ENCODE results near the gene C1QTNF6.
"Not testable (repeated sequence)": the region's sequence is repeated elsewhere in the genome, so short reads cannot be mapped to it uniquely, and the experiment has no call there.

The C1QTNF6 gene

DNA sequence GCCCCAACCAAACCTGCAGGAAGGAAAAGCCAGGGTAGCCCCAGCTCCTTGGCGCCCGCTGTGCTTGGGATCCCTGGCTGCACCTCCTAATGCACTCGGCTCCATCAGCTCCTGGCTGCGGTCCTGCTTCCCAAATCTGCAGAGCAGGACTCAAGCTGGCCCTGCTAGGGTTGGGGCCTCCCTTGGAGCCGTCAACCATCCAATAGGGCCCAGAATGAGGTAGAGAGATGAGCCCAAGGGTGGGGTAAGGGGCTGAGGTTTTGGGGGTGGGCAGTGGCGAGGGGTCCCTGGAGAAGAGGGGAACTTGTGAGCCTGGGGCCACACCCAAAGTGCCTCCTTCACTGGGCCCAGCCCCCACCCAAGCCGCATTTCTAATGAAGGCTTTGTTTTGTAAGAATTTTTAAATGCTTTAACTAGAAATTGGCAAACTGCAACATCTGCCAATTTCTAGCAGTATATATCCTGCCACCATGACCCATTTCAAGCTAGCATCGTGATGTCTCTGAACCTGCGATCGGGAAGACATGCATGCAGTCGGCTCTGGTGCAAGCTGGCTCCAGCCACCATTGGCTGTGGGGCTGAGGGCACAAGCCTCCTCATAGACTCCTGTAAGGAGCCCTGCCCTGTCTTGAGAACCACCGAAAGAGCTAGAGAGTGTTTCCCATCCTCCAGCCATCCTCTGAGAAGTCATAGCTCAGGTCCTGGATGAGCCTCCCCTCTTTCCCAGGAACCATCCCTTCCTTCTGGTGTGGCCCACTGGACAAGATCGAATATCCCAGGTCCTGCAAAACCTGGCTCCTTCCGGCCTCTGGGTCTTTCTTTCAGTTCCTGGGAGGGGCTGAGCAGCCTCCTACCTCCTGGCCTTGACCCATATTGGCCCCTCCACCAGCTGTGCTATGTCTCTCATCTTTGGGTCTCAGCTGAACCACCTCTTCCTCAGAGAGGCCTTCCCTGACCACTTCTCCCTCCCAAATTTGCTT lies 15.5 kb downstream of the C1QTNF6 start:
- Histone ChIP-seq H3K4me3 (ENCODE audit: low read depth, low read length) (no peak overlapping the region), H3K36me3 (ENCODE audit: control insufficient read depth, insufficient read depth, low read length) (no peaks in the 10 kb centered on the region), H3K27ac (ENCODE audit: low read depth, low read length) (no peak overlapping the region), H3K27me3 (ENCODE audit: control insufficient read depth, insufficient read depth, low read length) (no peaks in the 10 kb centered on the region; the same call in 1 of the 2 replicates), H3K9ac (ENCODE audit: low read depth, low read length) (no peak overlapping the region), H3K9me3 (ENCODE audit: control insufficient read depth, insufficient read depth, low read length) (no peaks in the 10 kb centered on the region), H3K4me1 (ENCODE audit: control insufficient read depth, insufficient read depth, low read length) (no peaks in the 10 kb centered on the region; the same call in none of the 2 replicates)

DNA sequence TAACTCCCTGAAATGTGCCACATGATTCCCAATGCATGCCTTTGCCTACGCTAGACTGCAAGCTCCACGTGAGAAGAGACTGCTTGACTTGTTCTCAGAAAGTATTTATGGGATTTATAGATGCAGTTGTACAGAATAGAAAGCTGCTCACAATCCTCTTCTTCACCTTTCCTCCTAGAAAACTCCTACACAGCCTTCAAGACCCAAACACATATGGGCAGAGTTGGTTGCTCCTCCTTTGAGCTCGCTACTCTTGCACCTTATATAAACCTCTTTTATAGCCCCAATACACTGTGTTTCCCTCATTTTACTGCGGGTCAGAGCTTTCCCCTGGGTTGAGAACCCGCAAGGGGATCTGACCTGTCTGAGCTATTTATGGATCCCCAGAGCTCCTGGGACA lies 16.4 kb downstream of the C1QTNF6 start:
- Histone ChIP-seq H3K27me3 (ENCODE audit: control insufficient read depth, insufficient read depth, low read length) (no peaks in the 10 kb centered on the region; the same call in 1 of the 2 replicates), H3K9ac (ENCODE audit: low read depth, low read length) (no peak overlapping the region), H3K4me3 (ENCODE audit: low read depth, low read length) (no peak overlapping the region), H3K4me1 (ENCODE audit: control insufficient read depth, insufficient read depth, low read length) (no peaks in the 10 kb centered on the region; the same call in none of the 2 replicates), H3K27ac (ENCODE audit: low read depth, low read length) (no peak overlapping the region), H3K9me3 (ENCODE audit: control insufficient read depth, insufficient read depth, low read length) (no peaks in the 10 kb centered on the region), H3K36me3 (ENCODE audit: control insufficient read depth, insufficient read depth, low read length) (no peaks in the 10 kb centered on the region)

DNA sequence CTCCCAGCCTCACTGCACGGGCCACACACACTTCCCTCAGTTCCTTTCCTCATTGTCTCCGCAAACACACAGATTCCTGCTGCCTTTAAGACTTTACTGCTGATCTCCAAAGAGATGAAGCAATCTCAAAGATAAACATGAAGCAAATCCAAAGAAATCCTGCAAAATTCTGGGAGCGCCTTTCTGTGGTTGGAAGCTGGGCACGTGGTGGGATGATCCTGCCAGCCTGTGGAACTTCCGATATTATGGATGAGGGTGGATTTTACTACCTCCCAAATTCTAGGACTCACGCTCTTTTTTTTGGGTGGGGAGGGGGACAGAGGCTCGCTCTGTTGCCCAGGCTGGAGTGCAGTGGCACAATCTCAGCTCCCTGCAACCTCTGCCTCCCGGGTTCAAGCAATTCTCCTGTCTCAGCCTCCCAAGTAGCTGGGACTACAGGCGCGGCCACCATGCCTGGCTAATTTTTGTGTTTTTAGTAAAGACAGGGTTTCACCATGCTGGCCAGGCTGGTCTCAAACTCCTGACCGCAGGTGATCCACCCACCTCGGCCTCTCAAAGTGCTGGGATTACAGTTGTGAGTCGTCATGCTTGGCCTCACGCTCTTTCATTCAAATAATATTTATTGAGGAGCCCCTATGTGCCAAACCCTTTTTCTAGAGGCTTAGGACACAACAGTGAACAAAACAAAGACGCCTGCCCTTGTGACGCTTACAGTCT lies 17.2 kb downstream of the C1QTNF6 start:
- not testable (repeated sequence) for H3K27me3 ChIP-seq (ENCODE audit: control insufficient read depth, insufficient read depth, low read length); H3K27ac ChIP-seq (ENCODE audit: low read depth, low read length); H3K9me3 ChIP-seq (ENCODE audit: control insufficient read depth, insufficient read depth, low read length); H3K4me1 ChIP-seq (ENCODE audit: control insufficient read depth, insufficient read depth, low read length); H3K4me3 ChIP-seq (ENCODE audit: low read depth, low read length); H3K9ac ChIP-seq (ENCODE audit: low read depth, low read length); H3K36me3 ChIP-seq (ENCODE audit: control insufficient read depth, insufficient read depth, low read length)

DNA sequence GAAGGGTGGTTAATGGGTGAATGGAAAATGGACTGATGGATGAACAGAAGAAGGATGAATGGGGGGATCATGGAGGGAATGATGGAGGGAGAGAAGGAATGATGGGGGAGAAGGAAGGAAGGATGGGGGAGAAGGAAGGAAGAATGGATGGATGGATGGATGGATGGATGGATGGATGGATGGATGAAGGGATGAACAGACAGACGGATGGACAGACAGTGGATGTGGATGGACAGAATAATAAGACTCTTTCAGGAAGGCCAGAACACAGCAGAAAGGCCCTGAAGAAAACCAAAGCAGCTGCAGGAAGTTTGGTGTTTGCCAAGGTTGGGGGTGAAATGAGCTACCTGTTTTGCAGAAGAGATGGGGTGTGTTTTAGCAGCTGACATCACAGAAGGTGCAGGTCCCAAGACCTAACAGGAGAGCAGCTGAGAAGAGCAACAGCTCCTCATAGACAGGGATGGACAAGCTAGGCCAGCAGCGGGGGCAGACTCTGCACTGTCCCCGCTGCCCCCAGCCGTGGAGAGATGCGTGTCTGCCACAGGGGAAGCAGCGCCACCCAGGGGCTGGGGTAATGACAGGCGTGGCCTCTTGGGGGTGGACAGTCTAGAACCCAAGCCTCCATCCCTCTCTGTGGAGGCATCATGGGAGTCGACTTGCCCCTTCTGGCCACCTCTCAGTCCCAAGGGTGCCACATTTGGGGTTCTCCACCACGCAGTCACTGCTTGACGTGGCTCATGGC lies 17.9 kb downstream of the C1QTNF6 start:
- Histone ChIP-seq H3K27ac (ENCODE audit: low read depth, low read length) (no peak overlapping the region), H3K9me3 (ENCODE audit: control insufficient read depth, insufficient read depth, low read length) (no peaks in the 10 kb centered on the region), H3K4me1 (ENCODE audit: control insufficient read depth, insufficient read depth, low read length) (no peaks in the 10 kb centered on the region; the same call in none of the 2 replicates), H3K4me3 (ENCODE audit: low read depth, low read length) (no peak overlapping the region), H3K36me3 (ENCODE audit: control insufficient read depth, insufficient read depth, low read length) (no peaks in the 10 kb centered on the region), H3K9ac (ENCODE audit: low read depth, low read length) (no peak overlapping the region), H3K27me3 (ENCODE audit: control insufficient read depth, insufficient read depth, low read length) (no peaks in the 10 kb centered on the region; the same call in 1 of the 2 replicates)

DNA sequence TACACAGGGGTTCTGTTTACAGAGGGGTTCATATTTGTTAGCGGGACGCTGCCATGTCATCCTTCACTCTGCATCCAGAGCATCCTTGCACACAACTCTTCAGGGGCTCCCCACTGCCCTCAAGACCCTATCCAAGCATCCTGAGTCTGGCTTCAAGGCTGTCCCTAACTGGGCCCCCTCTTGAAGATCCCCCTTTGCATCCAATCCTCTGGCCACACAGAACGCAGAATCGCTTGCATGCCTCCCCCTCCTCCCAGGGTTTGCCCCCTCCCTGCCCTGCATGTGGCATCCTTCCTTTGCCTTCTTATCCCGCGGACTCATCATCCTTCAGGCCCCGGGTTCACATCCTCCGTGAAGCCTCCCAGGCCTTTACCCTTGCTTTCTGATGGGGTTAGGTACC lies 18.6 kb downstream of the C1QTNF6 start:
- H3K4me1 ChIP-seq (ENCODE audit: control insufficient read depth, insufficient read depth, low read length) = no peaks in the 10 kb centered on the region; the same call in none of the 2 replicates
- no peaks in the 10 kb centered on the region; the same call in 1 of the 2 replicates for H3K27me3 ChIP-seq (ENCODE audit: control insufficient read depth, insufficient read depth, low read length)
- H3K36me3 ChIP-seq (ENCODE audit: control insufficient read depth, insufficient read depth, low read length) = no peaks in the 10 kb centered on the region
- no peak overlapping the region for H3K4me3 ChIP-seq (ENCODE audit: low read depth, low read length)
- H3K27ac ChIP-seq (ENCODE audit: low read depth, low read length) = no peak overlapping the region
- no peak overlapping the region for H3K9ac ChIP-seq (ENCODE audit: low read depth, low read length)
- no peaks in the 10 kb centered on the region for H3K9me3 ChIP-seq (ENCODE audit: control insufficient read depth, insufficient read depth, low read length)

DNA sequence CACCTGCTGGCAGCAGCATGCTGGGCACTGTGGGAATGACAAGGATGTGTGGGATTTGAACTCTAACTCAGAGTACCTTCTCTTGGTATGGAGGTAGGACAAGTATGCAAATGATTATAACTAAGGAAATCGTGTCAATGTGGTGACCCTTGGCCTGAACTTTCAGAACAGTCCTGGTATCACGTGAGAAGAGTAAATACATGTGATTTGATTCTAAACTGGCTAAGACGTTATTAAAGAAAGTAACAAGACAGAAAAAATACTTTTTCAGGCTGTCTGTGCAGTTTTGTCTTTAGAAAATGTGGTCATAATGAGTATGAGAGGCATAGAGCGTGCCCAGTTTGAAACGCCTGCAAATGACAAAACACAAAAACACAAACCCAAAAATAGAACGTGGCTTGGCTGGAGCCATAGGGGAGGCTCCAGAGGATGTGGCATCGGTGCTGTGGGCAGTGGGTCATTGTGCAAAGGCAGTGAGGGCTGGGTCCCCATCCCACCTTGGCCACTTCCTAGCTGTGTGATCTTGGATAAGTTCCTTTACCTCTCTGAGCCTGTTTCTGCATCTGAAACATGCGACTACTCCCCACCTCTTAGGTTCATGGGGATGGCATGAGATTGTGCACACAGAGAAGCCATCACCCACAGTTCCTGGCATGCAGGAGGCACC lies 19.9 kb downstream of the C1QTNF6 start:
- Histone ChIP-seq H3K27me3 (ENCODE audit: control insufficient read depth, insufficient read depth, low read length) (no peaks in the 10 kb centered on the region; the same call in 1 of the 2 replicates), H3K36me3 (ENCODE audit: control insufficient read depth, insufficient read depth, low read length) (no peaks in the 10 kb centered on the region), H3K27ac (ENCODE audit: low read depth, low read length) (no peak overlapping the region), H3K4me3 (ENCODE audit: low read depth, low read length) (no peak overlapping the region), H3K4me1 (ENCODE audit: control insufficient read depth, insufficient read depth, low read length) (no peaks in the 10 kb centered on the region; the same call in none of the 2 replicates), H3K9me3 (ENCODE audit: control insufficient read depth, insufficient read depth, low read length) (no peaks in the 10 kb centered on the region), H3K9ac (ENCODE audit: low read depth, low read length) (no peak overlapping the region)

DNA sequence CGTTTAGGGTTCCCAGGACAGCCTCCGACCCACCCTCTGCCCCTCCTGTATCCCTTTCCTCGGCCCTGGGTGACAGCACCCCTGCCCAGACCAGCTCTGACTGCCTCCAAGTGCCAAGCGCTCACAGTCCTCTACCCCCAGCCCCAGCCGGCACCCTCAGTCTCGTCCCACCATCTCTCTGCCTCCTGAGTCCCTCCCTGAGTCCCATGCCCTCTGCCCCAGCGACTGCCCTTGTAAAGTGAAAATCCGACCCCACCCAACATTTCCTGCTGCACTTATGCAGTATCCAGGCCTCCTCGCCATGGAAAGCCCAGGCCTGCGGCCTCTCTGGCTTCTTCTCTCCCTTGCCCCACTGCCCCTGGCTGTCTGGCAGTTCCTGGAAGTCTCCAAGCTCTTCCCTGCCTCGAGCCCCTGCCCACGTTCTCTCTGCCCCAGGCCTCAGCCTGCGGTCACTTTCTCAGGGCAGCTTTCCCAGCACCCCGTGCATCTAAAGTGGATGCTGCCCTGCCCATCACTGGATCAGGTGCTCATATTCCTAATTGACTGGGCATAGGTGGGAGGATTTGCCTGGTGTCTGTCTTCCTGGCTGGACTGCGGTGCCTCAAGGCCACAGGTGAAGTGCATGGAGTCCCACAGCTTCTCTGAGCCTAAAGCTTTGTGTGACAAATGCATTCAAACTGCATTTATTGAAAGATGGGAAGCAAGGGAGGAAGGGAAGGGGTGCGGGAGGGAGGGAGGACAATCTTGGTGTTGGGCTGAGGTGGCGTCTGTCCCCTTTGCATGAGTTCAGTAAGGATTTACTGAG lies 20.7 kb downstream of the C1QTNF6 start:
- Histone ChIP-seq H3K4me3 (ENCODE audit: low read depth, low read length) (no peak overlapping the region), H3K27ac (ENCODE audit: low read depth, low read length) (no peak overlapping the region), H3K4me1 (ENCODE audit: control insufficient read depth, insufficient read depth, low read length) (no peaks in the 10 kb centered on the region), H3K36me3 (ENCODE audit: control insufficient read depth, insufficient read depth, low read length) (no peaks in the 10 kb centered on the region), H3K27me3 (ENCODE audit: control insufficient read depth, insufficient read depth, low read length) (no peaks in the 10 kb centered on the region; the same call in 1 of the 2 replicates), H3K9me3 (ENCODE audit: control insufficient read depth, insufficient read depth, low read length) (no peaks in the 10 kb centered on the region), H3K9ac (ENCODE audit: low read depth, low read length) (no peak overlapping the region)

DNA sequence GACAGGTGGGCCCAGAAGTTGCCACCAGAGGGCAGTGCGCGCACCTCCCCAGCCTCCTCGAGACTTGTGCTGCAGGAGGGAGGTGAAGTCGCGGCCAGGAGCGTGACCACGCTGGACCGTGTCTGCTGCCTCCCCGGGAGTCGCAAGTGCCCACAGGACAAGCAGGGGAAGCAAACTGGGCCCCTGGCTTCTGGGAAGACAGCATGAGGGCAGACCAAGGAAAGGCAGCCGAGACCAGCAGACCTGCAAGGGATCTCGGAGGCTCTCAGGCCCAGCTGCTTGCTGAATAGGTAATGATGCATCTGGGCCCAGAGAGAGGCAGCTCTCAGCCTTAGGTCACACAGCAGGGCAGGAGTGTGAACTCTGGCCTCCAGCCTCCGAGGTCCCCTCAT lies 21.4 kb downstream of the C1QTNF6 start:
- Histone ChIP-seq H3K36me3 (ENCODE audit: control insufficient read depth, insufficient read depth, low read length) (no peaks in the 10 kb centered on the region), H3K4me1 (ENCODE audit: control insufficient read depth, insufficient read depth, low read length) (no peaks in the 10 kb centered on the region), H3K27me3 (ENCODE audit: control insufficient read depth, insufficient read depth, low read length) (no peaks in the 10 kb centered on the region; the same call in 1 of the 2 replicates), H3K9me3 (ENCODE audit: control insufficient read depth, insufficient read depth, low read length) (no peaks in the 10 kb centered on the region), H3K27ac (ENCODE audit: low read depth, low read length) (no peak overlapping the region), H3K9ac (ENCODE audit: low read depth, low read length) (no peak overlapping the region), H3K4me3 (ENCODE audit: low read depth, low read length) (no peak overlapping the region)

DNA sequence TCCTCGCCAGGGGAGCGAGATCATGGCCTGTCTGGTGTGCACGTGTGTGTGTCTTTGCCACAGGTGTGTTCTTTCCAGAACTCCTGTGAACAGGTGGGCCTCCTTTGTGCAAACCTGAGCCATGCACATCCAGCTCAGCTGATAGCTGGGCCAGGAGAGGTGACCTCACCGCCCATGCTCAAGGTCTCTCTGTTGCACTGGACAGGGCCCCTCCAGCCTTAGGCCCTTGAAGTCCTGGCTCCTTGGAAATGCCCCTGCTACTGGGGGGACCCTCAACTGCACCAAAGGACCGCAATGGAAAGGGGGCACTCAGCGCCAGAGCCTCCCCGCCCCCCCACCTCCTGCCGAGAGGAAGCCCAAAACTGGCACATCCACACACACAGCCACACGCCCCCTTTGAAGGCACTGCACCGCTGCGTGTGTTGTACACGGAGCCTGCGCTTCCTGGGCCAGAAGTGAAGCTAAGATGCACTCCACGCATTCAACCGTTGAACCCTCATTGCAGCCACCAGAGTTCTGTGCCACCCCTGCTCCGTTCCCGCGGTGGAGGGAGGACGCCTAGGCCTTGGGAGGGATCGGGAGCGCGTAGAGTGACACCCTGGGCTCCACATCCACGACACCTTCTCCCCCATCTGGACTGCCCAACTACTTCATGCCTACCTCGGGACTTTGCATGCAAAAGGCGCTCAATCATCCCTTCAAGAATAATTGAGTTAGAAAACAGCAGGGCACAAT lies 21.9 kb downstream of the C1QTNF6 start:
- no peaks in the 10 kb centered on the region for H3K36me3 ChIP-seq (ENCODE audit: control insufficient read depth, insufficient read depth, low read length)
- H3K9me3 ChIP-seq (ENCODE audit: control insufficient read depth, insufficient read depth, low read length) = peaks cover 3% of the 10 kb centered on the region; the same call in 1 of the 2 replicates
- H3K4me1 ChIP-seq (ENCODE audit: control insufficient read depth, insufficient read depth, low read length) = no peaks in the 10 kb centered on the region
- no peak overlapping the region for H3K9ac ChIP-seq (ENCODE audit: low read depth, low read length)
- no peaks in the 10 kb centered on the region for H3K27me3 ChIP-seq (ENCODE audit: control insufficient read depth, insufficient read depth, low read length)
- H3K4me3 ChIP-seq (ENCODE audit: low read depth, low read length) = no peak overlapping the region
- no peak overlapping the region for H3K27ac ChIP-seq (ENCODE audit: low read depth, low read length)
